IgD-negative memory B cell (primary cell): ENCODE measurements around the gene ANAPC2. TPM values are rescaled to one million over a fixed set of nuclear protein-coding genes. Genes with fewer than 3 reads are reported as not detected.

Experiments used
- H3K27ac Mint-ChIP-seq, 3 donors: one replicate each; pipeline ENCODE4 v1.8.0; 2020 to 2022; ENCODE audit warnings: mild to moderate bottlenecking in 3 of 3, mixed read lengths in 3 of 3, moderate library complexity in 1 of 3
- H3K27me3 Mint-ChIP-seq: one replicate; pipeline ENCODE4 v1.8.0; 2021; ENCODE audit warnings: mixed read lengths
- H3K36me3 Mint-ChIP-seq: one replicate; pipeline ENCODE4 v1.8.0; 2020; ENCODE audit warnings: mild to moderate bottlenecking, mixed read lengths
- H3K4me1 Mint-ChIP-seq, 3 donors: one replicate each; pipeline ENCODE4 v1.8.0; 2020 to 2022; ENCODE audit warnings: mixed read lengths in 3 of 3, mild to moderate bottlenecking in 1 of 3
- H3K4me3 Mint-ChIP-seq, 4 donors: one replicate each; pipeline ENCODE4 v1.8.0; 2020 to 2022; ENCODE audit warnings: mild to moderate bottlenecking in 4 of 4, mixed read lengths in 4 of 4, moderate library complexity in 3 of 4
- H3K9me3 Mint-ChIP-seq, 3 donors: one replicate each; pipeline ENCODE4 v1.8.0; 2020 to 2021; ENCODE audit warnings: mixed read lengths in 3 of 3, mild to moderate bottlenecking in 1 of 3
- polyA plus RNA-seq: library from polyadenylated mRNA; unstranded; fragments of 300-500 nt; fragmentation: Illumina TruSeq; gene quantifications from one replicate; pipeline ENCODE4 v1.2.3, GENCODE V29; 2021

Gene ANAPC2
- polyA plus RNA-seq, 1 donor from 2014 or later = 6.2 TPM

DNA sequence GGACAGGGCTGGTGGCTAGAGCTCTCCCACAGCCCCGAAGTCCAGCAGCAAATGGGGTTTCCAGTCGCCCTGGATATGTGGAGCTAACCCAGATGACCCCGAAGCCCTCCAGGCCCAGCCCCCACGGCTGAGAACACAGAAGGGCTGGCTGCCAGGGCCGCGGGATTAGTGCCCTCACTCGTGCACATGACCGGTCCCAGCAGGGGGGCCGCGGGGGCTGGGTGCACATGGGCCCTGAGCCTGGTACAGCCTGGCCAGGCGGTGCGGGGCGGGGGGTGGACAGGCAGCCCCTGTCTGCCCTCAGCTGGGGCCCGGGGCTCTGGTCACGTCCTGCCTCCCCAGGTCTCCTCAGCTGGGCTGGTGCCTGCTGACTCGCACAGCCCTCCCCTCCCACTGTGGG lies 6.0 kb upstream of the ANAPC2 start:
- Mint-ChIP-seq H3K4me3 (no peak overlapping the region), H3K9me3 (no peaks in the 10 kb centered on the region), H3K4me1 (peaks cover 0 to 7% (median under 1%) of the 10 kb centered on the region in 3 donors), H3K27ac (no peak overlapping the region), H3K27me3 (no peaks in the 10 kb centered on the region), H3K36me3 (no peaks in the 10 kb centered on the region)

GRCh38 chr9:137193771-137194170 lies 5.4 kb upstream of the ANAPC2 start:
- no peaks in the 10 kb centered on the region for H3K36me3 Mint-ChIP-seq
- H3K4me3 Mint-ChIP-seq = no peak overlapping the region
- no peaks in the 10 kb centered on the region for H3K27me3 Mint-ChIP-seq
- H3K27ac Mint-ChIP-seq = no peak overlapping the region
- peaks cover 0 to 11% (median 5%) of the 10 kb centered on the region in 3 donors for H3K4me1 Mint-ChIP-seq
- H3K9me3 Mint-ChIP-seq = no peaks in the 10 kb centered on the region

- H3K36me3 Mint-ChIP-seq = no peaks in the 10 kb centered on the region
- no peaks in the 10 kb centered on the region for H3K27me3 Mint-ChIP-seq
- H3K4me3 Mint-ChIP-seq = no peak overlapping the region
- H3K27ac Mint-ChIP-seq = no peak overlapping the region
- peaks cover 4 to 12% (median 5%) of the 10 kb centered on the region in 3 donors for H3K4me1 Mint-ChIP-seq
- no peaks in the 10 kb centered on the region for H3K9me3 Mint-ChIP-seq
These were observed 4.5 kb upstream of the ANAPC2 start for GRCh38 chr9:137192859-137193258.

GRCh38 chr9:137192448-137192780 lies 4.1 kb upstream of the ANAPC2 start:
- no peaks in the 10 kb centered on the region for H3K27me3 Mint-ChIP-seq
- H3K27ac Mint-ChIP-seq = no peak overlapping the region
- H3K36me3 Mint-ChIP-seq = no peaks in the 10 kb centered on the region
- H3K4me3 Mint-ChIP-seq = no peak overlapping the region
- H3K4me1 Mint-ChIP-seq = peaks cover 4 to 16% (median 7%) of the 10 kb centered on the region in 3 donors
- no peaks in the 10 kb centered on the region for H3K9me3 Mint-ChIP-seq

GRCh38 chr9:137191691-137192447 lies 3.5 kb upstream of the ANAPC2 start:
- Mint-ChIP-seq H3K27me3 (no peaks in the 10 kb centered on the region), H3K9me3 (no peaks in the 10 kb centered on the region), H3K4me3 (no peak overlapping the region), H3K4me1 (peaks cover 4 to 21% (median 13%) of the 10 kb centered on the region in 3 donors), H3K36me3 (no peaks in the 10 kb centered on the region), H3K27ac (peak overlapping the region in 1 of 3 donors; percentile 65)

DNA sequence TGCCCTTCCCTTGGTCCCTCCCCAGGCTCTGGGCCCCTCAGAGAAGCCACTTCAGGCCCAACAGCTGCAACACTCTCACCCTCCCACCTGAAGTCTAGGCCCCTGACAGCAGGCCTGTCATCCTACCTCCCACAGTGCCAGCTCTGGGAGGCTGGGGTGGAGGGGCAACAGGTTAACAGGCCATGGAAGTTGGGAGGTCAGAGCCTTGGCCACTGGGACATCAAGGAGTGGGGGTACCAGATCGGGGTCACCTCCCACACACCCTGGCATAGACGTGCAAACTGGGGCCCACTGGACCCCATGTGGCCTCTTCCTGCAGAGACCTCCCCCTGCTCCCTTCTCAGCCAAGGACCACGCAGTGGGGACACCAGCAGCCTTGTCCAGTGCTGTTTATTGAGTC lies 2.9 kb upstream of the ANAPC2 start:
- Mint-ChIP-seq H3K4me1 (peaks cover 4 to 25% (median 14%) of the 10 kb centered on the region in 3 donors), H3K36me3 (no peaks in the 10 kb centered on the region), H3K4me3 (peak overlapping the region in 1 of 4 donors; percentile 81), H3K27ac (peak overlapping the region in 2 of 3 donors; percentile 39 to 65), H3K27me3 (no peaks in the 10 kb centered on the region), H3K9me3 (no peaks in the 10 kb centered on the region)

GRCh38 chr9:137190315-137190856 lies 2.0 kb upstream of the ANAPC2 start:
- peak overlapping the region in 1 of 3 donors; percentile 65 for H3K27ac Mint-ChIP-seq
- no peaks in the 10 kb centered on the region for H3K36me3 Mint-ChIP-seq
- no peaks in the 10 kb centered on the region for H3K9me3 Mint-ChIP-seq
- H3K4me3 Mint-ChIP-seq = peak overlapping the region in 2 of 4 donors; percentile 22 to 81
- no peaks in the 10 kb centered on the region for H3K27me3 Mint-ChIP-seq
- peaks cover 4 to 27% (median 14%) of the 10 kb centered on the region in 3 donors for H3K4me1 Mint-ChIP-seq

DNA sequence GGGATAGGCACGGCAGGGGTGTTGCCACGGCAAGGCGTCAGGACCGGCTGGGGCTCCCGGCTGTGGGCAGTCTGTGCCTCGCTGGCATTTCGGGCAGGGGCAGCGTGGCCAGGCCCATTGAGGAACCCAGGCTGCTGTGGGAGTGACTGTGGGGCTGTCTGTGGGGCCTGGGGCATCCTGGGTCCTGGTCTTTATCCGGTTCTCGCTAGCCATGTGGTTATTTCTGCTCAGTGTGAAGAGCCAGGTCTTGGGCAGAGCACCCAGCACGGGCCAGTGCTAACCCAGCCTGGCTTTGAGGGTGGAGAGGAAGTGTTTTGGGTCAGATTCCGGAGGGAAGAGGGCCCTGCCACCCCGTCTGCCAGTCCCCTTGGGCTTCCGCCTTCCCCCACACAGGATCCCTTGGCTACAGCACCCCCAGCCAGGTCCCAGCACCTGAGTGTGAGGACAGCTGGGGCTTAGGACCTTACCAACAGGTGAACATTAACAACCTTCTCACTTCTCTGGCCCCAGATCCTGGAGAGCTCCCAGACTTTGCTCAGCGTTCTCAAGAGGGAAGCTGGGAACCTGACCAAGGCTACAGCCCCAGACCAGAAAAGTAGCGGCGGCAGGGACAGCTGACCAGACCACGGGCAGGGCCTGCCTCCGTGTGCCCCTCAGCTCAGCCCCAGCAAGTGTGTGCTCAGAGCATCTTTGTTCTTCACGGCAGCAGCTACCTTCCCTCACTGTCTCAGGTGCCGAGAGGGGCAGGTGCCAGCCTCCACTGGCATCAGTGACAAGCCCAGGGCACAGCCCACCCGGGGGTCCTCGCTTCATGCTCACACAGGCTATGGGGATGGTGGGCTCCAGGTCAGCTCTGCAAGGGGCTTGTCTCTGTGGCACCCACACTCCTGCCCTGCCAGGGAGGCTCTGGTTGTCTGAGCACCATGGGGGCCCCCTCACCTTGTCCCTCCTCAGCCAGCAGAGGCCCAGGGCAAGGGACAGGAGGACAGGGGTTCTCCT lies 1.2 kb upstream of the ANAPC2 start:
- H3K4me1 Mint-ChIP-seq = peaks cover 4 to 27% (median 14%) of the 10 kb centered on the region in 3 donors
- H3K36me3 Mint-ChIP-seq = no peaks in the 10 kb centered on the region
- H3K4me3 Mint-ChIP-seq = peak overlapping the region; percentile 85 to 97 (median 93)

GRCh38 chr9:137188086-137188489 lies 272 bp downstream of the ANAPC2 start:
- peaks cover 4 to 27% (median 14%) of the 10 kb centered on the region in 3 donors for H3K4me1 Mint-ChIP-seq
- H3K27me3 Mint-ChIP-seq = no peaks in the 10 kb centered on the region
- peaks cover 2% of the 10 kb centered on the region for H3K36me3 Mint-ChIP-seq
- no peaks in the 10 kb centered on the region for H3K9me3 Mint-ChIP-seq
- H3K27ac Mint-ChIP-seq = peak overlapping the region; percentile 85 to 96 (median 93)
- H3K4me3 Mint-ChIP-seq = peak overlapping the region; percentile 85 to 95 (median 94)

More for the DNA sequence above, 1.2 kb upstream of the ANAPC2 start:
- no peaks in the 10 kb centered on the region for H3K27me3 Mint-ChIP-seq
- peak overlapping the region; percentile 85 to 97 (median 93) for H3K27ac Mint-ChIP-seq
- no peaks in the 10 kb centered on the region for H3K9me3 Mint-ChIP-seq

DNA sequence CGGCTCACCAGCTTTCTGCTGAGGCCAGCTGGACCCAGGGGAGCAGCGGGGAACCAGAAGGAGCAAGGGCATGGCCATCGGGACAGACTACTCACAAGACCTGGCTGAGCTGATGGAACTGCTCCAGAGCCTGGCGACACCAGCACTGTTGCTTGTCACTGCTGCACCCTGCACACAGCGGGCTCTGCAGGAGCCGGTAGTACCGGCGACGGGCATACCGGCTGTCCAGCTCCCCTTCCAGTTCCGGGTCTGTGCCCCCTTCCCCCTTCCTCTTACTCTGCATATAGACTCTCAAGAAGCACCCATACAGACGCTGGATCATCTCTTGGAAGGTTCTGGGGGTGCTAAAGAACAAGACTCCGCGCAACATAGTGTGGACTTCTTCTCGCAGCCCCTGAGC lies 974 bp downstream of the ANAPC2 start:
- peak overlapping the region; percentile 85 to 95 (median 94) for H3K4me3 Mint-ChIP-seq
- peaks cover 2% of the 10 kb centered on the region for H3K36me3 Mint-ChIP-seq
- peak overlapping the region; percentile 85 to 96 (median 93) for H3K27ac Mint-ChIP-seq
- no peaks in the 10 kb centered on the region for H3K9me3 Mint-ChIP-seq
- no peaks in the 10 kb centered on the region for H3K27me3 Mint-ChIP-seq
- H3K4me1 Mint-ChIP-seq = peaks cover 4 to 27% (median 14%) of the 10 kb centered on the region in 3 donors

DNA sequence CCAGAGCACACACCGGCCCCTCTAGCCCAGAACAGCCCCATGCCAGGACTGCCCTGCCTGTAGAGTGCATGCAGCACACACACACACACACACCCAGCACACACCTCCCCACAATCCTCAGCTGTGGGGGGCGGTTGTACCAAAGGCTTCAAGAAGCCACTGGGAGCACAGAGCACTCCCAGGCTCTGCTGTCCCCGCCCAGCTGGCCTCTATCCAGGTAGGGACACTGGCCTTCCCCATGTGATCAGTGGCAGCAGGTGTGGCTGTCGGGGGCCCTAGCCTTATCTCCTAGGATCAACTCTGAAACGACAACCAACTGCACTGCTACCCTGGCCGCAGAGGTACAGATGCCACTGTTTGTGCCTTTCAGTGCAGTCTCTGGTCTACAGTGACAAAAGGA lies 2.0 kb downstream of the ANAPC2 start:
- Mint-ChIP-seq H3K27me3 (no peaks in the 10 kb centered on the region), H3K36me3 (peaks cover 2% of the 10 kb centered on the region), H3K4me3 (peak overlapping the region; percentile 79 to 95 (median 89)), H3K4me1 (peaks cover 4 to 27% (median 14%) of the 10 kb centered on the region in 3 donors), H3K27ac (peak overlapping the region in 1 of 3 donors; percentile 85), H3K9me3 (no peaks in the 10 kb centered on the region)

DNA sequence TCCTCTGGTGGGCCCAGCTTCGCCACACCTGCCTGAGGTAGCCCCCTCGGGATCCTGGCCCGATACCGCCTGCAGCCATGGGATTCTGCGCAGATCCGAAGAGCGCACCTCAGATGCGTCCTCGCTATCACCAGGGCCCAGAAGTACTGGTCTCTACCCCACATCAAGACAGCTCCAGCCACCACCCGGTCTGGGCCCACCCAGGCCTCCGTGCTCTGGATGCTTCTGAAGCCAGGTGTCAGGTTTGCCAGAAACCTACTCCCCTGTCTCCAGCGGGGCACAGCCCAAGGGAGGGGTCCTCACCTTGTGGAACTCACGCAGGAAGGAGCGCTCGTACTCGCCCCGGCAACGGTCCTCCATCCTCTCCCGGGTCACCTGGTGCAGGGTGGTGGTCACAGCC lies 2.4 kb downstream of the ANAPC2 start:
- Mint-ChIP-seq H3K36me3 (peaks cover 2% of the 10 kb centered on the region), H3K9me3 (no peaks in the 10 kb centered on the region), H3K27ac (peak overlapping the region in 1 of 3 donors; percentile 85), H3K27me3 (no peaks in the 10 kb centered on the region), H3K4me3 (peak overlapping the region in 2 of 4 donors; percentile 79 to 85), H3K4me1 (peaks cover 4 to 27% (median 14%) of the 10 kb centered on the region in 3 donors)

GRCh38 chr9:137184881-137185660 lies 3.3 kb downstream of the ANAPC2 start:
- Mint-ChIP-seq H3K4me1 (peaks cover 4 to 23% (median 14%) of the 10 kb centered on the region in 3 donors), H3K27me3 (no peaks in the 10 kb centered on the region), H3K4me3 (peak overlapping the region in 2 of 4 donors; percentile 23 to 32), H3K36me3 (peaks cover 2% of the 10 kb centered on the region), H3K9me3 (no peaks in the 10 kb centered on the region), H3K27ac (peak overlapping the region in 1 of 3 donors; percentile 32)

DNA sequence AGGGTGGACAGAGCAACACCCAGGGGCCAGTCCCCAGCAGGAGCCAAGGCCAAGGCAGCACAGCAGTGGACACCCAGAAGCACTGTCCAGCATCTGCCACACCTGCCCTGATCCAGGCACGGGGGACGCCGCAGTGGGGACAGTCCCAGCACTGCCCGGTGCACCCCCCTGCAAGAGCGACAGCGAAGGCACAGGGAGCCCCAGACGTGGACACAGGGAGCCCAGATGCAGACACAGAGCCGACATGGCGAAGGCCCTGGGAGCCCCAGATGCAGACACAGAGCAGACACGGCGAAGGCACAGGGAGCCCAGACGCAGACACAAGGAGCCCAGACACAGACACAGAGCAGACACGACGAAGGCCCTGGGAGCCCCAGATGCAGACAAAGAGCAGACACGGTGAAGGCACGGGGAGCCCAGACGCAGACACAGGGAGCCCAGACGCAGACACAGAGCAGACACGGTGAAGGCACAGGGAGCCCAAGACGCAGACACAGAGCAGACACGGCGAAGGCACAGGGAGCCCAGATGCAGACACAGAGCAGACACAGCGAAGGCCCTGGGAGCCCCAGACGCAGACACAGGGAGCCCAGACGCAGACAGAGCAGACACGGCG lies 4.3 kb downstream of the ANAPC2 start:
- H3K9me3 Mint-ChIP-seq = no peaks in the 10 kb centered on the region
- H3K27ac Mint-ChIP-seq = no peak overlapping the region
- peaks cover 4 to 18% (median 12%) of the 10 kb centered on the region in 3 donors for H3K4me1 Mint-ChIP-seq
- no peaks in the 10 kb centered on the region for H3K27me3 Mint-ChIP-seq
- peaks cover 2% of the 10 kb centered on the region for H3K36me3 Mint-ChIP-seq
- peak overlapping the region in 1 of 4 donors; percentile 32 for H3K4me3 Mint-ChIP-seq
